ENCODE measurements around the gene ADAMTS14. TPM values are rescaled to one million over a fixed set of nuclear protein-coding genes. Genes with fewer than 3 reads are reported as not detected.
A peak's percentile ranks its signal among the peaks of the same experiment; 100 is the strongest.

ADAMTS14 gene
- total RNA-seq, 1 donor from 2014 or later, result not detected

DNA sequence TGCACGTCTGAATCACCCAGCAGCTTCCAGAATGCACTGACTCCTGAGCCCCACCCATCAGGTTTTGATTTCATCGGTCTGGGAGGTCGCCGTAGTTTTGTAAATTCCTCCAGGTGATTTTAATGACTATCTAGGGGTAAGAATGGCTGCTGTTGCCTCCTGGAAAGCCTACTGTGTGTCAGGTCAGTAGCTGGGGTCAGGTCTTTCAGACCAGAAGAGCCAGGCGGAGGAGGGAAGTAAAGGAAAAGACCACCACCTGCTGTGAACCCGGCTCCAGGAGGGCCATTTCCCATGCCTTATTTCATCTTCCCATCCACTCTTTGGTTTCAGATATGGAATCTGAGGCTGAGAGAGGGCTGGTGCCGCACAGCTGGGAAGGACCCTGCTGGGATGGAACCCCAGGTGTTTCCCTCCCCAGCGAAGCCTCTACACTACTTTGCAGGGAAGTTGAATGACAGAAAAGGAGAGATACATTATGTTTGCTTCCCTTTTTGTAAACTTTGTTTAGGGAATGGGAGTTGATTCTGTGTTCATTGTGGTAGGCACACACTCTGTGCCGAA, 19.8 kb downstream of the ADAMTS14 start:
- no peak for DNase-seq (ENCODE audit: low read depth in 2 of 2)

DNA sequence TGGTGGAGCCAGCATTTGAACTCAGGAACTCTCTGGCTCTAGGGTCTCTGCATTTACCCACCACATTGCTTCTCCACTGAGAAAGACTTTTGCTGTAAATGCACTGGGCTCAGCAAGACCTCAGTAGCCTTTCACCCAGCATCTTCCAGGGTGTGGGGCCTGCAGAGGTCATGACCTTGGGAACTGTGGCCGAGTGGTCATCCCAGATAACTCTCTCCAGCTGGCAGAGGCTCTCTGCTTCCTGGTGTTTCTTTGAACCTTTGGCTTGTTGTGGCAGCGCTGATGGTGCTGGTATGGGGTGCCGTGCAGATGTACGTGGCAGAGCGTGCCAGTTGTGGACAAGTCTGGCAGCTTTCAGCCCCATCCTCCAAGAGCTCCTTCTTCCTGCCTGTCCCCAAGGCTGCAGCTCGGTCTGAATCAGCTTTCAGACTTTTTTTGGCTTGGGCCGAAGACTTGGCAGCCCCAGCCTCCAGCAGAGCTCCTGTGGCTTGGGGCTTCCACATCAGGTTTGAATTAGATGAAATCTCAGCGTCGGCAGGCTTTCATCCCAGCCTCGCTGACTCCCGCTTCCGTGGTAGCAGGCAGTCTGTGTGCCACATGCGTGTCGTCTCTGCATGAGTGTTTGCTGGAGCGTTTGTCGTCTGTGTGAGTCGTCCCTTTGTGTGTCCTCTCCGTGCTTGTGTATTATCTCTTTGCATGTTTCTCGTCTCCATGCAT, 21.5 kb downstream of the ADAMTS14 start:
- no peak for DNase-seq (ENCODE audit: low read depth in 2 of 2)

DNA sequence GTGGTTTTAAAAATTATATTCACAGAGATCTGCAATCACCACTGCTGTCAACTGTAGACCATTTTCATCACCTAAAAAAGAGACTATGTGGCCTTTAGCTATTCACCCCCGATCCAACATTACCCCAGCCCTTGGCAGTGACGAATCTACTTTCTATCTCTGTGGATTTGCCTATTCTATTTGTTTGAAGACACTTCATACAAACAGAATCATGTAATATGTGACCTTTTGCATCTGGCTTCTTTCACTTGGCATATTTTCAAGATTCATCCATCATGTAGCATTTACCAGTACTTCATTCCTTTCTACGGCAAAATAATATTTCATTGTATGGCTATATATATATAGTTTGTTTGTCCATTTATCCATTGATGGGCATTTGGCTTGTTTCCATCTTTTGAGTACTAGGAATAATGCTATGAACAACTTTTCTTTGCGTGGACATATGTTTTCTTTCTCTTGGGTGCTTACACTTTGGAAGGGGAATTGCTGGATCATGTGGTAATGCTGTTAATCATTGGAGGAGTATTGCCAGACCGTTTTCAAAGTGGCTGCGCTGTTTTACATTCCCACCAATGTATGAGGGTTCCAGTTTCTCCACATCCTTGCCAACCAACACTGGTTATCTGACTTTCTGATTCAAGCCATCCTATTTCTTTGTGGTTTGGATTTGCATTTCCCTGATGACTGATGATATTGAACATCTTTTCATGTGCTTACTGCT, 22.3 kb downstream of the ADAMTS14 start:
- DNase-seq (ENCODE audit: low read depth in 2 of 2), result no peak

DNA sequence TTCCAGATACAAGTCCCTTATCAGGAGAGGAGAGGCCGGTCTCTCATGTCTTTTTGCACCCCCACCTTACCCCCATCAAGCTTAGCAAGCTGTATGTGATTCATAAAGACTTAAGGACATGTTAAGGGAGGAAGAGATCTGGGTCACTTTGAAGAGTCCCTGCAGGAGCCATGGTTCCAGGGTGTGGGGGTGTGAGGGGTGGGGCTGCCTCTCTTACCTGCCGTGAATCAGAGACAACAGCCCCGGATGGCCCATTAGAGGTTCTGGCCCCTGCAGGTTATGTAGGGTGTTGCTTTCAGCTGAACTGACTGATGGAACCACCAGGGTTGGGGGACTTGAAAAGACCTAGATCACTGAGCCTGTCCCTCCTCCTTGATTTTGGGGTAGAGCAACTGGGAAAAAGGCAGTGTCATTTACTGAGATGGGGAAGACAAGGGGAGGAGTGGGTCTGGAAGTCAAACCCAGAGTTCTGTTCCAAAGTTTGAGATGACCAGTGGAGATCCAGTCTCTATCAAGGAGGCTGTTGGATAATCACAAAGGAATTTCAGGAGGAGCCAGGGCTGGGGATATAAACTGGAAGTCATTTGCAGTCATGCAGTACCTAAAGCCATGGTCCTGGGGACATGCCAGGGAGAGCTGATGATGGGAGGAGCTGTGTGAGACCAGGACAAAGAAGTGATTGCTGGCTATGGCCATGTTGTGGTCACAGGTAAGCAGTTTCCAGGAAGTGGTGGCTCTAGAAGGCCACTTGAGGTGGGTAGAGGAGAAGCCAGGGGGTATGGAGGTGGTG, 23.1 kb downstream of the ADAMTS14 start:
- DNase-seq (ENCODE audit: low read depth in 2 of 2), result no peak

DNA sequence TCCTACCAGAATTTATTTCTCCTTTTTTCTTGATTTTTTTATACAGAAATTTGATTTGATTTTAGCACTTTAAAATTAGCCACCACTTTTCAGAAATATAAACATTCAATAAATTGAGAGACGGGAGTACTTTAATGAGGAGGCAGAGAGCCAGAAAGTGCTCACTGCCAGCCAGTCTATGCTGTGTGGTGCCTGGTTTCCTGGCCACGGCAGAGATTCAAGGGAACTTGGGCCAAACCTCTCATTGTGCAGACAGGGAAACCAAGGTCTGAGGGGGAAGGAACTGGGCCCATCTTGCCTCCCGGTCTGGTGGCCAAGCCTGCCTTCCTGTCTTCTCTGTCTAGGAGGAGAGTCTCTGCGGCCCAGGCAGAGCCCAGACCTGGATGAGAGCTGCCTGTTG, 25.9 kb downstream of the ADAMTS14 start:
- DNase-seq (ENCODE audit: low read depth in 2 of 2), result no peak

DNA sequence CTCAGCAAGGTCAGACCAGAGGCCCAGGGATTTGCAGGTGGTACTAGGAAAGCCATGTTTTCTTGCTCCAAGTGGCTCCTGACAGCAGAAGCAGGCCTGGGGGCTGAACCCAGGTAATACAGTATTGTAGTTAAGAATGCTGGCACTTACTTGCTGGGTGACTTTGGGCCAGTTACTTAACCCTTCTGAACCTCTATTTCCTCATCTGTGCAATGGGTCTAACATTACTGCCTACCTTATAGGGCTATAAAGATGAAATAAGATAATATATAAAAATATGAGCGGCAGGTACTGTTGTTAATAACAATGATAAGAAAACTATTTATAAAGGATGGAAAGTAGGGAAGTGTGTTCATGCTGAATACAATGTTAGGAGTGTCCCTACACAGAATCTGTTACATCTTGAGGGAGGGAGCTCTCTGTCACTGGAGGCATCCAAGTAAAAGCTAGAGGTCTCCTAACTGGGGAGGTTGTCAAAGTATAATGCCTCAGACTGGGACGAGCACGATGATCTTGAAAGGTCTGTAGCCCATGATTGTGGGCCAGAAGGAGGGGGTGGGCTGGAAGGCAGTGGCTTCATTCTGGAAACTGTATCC, 26.9 kb downstream of the ADAMTS14 start:
- no peak for DNase-seq (ENCODE audit: low read depth in 2 of 2)

DNA sequence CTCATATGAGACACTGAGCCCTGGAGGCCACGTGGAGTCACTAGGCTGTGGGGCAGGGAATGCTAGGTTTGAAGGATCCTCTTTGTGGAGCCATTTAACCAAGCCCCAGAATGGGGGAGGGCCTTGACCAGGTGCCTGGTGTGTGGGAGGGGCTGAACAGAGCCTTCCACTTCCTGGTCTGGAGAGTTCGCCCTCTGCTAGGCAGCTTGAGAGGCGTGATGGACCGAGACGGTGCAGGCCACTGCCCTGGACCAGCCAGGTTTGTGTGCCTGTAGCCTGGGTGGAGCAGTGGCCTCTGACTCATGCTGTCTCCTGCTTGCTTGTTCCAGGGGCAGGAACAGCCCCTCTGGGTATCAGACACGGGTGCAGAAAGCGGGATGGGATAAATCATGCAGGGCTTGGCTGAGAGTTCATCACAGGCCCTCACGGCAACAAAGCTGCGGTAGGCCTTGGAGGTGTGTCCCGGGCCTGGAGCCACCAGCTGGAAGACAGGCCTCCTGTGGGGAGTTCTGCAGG, 27.4 kb downstream of the ADAMTS14 start:
- DNase-seq (ENCODE audit: low read depth in 2 of 2), result no peak

DNA sequence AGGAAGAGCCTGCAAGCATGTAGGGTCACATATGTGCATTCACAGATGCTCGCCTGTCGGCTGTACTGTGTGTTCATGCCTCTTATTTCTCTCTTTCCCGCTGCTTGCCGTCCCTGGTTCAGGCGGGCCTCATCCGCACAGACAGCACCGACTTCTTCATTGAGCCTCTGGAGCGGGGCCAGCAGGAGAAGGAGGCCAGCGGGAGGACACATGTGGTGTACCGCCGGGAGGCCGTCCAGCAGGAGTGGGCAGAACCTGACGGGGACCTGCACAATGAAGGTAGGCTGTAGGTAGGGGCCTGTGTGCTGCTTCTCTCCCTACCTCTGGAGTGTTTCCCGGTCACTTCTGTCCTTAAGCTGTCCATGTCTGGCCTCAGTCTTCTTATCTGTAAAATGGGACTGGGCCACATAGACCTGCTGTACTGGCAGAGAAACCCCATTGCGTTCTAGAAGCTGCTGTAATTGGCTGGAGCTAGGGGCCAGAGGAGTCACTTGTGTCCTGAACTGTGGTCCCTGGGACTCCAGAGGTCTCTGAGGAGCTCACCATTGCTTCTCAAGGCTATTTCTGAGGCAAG, 30.0 kb downstream of the ADAMTS14 start:
- no peak for DNase-seq (ENCODE audit: low read depth in 2 of 2)

DNA sequence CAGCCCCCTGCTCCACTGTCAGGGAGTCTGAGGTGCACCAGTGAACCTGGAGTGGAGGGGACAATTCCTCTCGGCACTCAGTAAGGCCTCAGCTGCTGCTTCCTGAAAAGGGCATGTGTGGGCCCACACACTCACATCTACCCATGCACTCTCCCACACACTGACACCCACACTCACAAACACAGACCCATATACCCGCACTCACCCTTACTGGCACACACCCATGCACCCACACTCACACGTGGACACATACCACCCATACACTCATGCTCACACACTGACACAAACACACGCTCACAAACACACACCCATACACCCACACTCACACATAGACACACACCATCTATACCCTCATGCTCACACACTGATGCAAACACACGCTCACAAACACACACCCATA, 31.9 kb downstream of the ADAMTS14 start:
- no peak for DNase-seq (ENCODE audit: low read depth in 2 of 2)

DNA sequence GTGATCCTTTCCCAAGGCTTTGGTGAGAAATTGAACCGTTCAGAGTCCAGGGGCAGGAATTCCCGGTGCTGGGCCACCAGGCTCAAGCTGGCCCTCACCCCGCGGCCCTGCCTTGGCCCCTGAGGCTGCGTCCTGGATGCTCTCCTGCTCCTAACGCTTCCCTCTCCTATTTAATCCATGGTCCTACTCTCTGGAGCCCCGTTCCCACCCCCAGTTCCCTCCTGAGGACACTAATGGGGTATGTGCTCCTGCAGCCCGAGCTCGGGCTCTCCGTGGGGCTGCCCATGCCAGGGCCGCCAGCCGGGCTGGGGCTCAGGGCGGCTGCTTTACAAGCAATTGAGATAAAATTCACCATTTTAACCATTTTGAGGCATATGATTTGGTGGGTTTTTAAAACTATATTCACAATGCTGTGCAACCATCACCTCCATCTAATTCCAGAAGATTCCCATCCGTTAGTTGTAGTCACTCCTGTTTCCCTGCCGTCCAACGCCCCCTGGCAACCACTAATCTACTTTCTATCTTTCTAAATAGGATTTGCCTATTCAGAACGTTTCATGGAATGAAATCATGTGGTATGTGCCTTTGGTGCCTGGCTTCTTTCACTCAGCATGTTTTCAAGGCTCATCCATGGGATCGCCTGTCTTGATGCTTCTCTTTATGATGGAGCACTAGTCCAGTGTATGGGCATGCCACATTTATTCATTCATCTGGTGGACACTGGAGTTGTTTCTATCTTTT, 33.0 kb downstream of the ADAMTS14 start:
- no peak for DNase-seq (ENCODE audit: low read depth in 2 of 2)

DNA sequence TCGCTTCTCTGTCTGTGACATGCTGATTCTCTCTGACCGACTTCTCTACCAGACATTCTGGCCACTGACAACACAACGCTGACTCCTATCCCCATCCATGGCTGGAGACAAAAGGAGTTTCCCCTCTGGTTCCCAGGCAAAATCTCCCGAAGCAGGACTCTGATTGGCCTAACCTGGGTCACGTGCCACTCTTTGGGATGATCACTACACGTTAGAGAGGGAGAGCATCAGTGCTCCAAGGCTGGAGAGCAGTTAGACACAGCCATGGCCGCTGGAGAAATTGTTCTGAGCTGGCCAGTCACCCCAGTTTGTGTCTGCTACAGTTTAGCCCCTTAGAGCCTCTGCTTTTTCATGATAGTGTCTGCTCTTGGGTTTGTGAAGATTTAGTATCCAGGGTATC, 38.9 kb downstream of the ADAMTS14 start:
- DNase-seq (ENCODE audit: low read depth in 2 of 2), result no peak

DNA sequence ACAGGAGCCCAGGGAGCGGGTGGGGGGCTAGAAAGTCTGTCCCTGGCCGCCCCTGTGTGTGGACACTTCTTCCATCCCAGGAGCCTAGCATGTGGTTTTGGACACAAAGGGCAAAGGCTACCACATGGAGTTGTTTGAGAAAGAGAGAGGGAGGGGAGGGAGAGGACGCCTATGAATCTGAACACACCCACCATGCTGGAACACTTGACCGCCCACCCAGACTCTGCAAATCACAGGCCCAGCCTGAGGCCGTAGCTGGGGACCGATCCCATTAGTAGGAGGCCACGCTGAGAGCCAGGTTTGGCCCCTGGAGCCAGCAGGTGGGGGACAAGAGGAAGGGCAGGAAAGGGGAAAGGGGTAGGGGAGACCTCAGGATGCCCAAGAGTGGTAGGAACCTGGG, 39.6 kb downstream of the ADAMTS14 start:
- DNase-seq (ENCODE audit: low read depth in 2 of 2), result no peak

DNA sequence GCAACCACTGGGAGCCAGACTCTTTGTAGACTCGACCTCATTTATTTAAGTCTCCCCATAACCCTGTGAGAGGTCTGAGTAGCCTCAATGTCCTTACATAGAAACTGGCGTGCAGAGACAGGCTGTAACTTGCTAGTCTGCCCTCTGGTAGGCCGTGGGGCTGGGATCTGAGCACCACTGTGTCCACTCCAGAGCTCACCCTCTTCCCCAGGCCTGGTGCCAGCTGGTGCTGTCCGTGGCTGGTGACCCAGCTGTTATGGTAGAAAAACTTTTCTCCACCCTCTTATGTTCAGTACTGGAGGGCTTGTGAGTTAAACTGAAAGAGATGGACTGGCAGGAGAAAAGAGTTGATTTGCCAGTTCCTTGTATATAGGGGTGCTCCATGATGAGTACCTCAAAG, 41.9 kb downstream of the ADAMTS14 start:
- no peak for DNase-seq (ENCODE audit: low read depth in 2 of 2)

DNA sequence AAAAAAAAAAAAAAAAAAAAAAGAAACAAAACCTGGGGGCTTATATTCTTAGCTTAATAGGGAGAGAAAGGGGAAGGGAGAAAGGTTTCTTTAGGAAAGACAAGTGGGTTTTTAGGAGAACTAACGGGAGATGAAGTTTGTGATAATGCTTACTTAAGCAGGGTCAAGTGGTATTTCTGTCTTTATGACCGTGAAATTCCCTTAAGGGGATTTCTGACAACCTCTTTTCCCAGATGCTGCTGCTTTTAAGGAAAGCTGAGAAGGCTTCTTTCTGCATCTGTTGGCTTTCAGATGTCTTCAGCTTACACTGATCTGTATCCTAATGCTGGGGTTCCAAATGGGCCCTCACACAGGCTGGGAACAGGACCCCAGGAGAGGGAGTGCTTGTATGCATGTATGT, 42.6 kb downstream of the ADAMTS14 start:
- no peak for DNase-seq (ENCODE audit: low read depth in 2 of 2)

DNA sequence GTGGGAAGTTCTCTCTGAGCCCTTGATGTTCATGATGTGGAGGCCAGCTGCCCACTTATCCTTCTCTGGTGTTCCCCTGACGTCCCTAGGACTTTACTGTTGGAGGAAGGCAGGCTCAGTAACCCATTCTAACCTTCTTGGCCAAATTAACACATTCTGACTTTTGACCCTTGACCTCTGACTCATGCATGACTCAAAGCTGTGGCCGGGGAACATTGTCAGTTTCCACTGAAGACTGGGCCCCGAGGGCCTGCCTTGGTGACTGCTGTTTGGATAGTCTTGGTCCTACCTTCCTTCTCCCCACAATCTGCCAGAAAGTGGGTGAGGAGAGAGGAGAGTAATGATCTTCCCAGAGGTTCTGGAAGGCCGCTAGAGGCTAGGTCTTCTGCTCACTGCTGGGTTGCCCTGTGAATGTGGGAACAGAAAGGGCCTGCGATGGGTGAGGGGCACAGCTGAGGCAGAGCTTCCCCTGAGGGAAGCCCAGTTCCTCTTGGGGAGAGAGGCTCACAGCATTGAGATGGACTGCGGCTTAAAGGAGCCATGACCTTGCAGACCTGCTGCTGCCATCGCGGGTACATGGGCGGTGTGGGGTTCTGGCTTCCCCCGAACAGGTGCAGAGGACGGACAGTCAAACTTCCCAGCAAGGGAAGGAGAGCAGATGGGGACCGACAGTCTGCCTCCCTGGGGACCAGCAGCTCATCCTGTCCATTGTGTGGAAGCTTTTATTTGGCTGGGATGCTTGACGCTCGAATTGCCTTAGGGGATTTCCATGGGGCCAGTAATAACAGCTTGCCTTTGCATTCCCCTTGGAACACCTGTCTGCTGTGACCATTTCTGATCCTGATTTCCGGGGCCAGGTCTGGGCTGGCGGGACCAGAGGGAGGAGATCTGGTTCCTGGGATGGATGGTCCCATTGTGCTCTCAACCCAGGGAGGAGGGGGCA, 43.8 kb downstream of the ADAMTS14 start:
- DNase-seq (ENCODE audit: low read depth in 2 of 2), result peak; percentile 31 to 33

DNA sequence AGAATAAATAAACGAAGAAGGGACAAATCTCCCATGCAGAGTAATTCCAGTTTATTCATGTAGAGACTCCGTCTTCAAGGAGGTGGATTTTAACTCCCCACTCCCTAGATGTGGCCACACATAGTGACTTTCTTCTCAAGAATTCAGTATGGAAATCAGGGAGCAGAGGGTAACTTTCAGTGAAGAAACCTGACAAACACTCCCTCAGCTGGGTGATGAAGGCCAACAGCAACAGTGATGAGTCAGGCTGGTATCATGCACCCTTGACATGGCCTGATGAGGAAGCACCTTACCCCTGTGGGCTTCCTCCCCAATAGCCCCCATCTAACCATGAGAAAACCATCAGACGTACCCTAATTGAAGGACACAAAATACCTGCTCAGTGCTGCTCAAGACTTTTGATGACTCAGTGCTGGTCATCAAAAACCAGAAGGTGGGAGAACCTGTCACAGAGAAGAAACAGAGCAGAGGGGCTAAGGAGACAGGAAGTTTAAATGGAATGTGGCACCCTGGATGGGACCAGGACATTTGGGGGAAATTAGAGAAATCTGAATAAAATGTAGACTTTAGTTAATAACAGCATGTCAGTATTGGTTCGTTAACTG, 50.6 kb downstream of the ADAMTS14 start:
- DNase-seq (ENCODE audit: low read depth in 2 of 2), result peak in 1 of 2 donors; percentile 35

DNA sequence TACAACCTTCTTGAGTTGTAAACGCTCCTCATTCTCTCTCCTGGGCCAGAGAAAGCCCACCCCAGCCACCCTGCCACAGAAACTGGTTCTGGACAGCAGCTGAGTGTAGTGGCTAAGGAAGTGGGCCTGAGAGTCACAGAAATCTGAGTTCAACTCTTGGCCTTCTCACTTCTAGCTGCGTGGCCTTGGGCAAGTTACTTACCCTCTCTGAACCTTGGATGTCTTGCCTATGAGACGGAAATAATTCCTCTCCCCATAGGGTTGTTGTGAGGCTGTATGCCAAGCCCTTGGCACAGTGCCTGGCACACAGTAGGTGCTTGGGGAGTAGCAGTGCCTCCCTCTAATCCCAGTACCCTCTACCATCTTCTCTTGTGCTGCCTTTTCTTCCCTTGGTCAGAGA, 51.5 kb downstream of the ADAMTS14 start:
- DNase-seq (ENCODE audit: low read depth in 2 of 2), result no peak

DNA sequence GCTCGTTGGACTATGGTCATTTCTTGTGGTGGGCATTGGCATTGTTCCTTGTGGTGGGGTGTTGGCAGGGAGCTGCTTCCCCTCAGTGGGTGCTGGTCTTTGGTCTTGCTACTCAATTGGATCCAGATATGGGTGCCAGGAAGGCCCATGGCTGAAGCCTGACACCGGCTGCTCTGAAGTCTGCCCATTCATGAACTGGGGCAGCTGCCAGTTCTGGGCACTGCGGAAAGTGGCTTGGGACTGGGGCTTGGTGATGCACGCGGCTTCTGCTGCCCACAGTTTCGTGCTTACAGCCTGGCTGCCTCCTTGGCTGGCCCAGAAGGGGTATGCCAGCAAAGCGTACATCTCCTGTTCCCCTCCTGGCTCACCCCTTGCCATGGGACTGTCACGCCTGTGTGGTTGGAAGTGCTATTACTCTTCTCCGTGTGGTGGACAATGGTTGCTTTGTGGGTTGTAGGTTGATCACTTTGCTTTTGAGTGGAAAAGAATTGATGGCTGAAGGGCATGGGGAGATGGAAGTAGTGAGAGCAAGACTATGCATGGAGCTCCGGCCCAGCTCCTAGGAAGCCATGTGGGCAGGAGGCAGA, 54.7 kb downstream of the ADAMTS14 start:
- DNase-seq (ENCODE audit: low read depth in 2 of 2), result no peak

Data from lung microvascular endothelial cell (primary cell).